ENCODE measurements around the gene XPO4.

DNA sequence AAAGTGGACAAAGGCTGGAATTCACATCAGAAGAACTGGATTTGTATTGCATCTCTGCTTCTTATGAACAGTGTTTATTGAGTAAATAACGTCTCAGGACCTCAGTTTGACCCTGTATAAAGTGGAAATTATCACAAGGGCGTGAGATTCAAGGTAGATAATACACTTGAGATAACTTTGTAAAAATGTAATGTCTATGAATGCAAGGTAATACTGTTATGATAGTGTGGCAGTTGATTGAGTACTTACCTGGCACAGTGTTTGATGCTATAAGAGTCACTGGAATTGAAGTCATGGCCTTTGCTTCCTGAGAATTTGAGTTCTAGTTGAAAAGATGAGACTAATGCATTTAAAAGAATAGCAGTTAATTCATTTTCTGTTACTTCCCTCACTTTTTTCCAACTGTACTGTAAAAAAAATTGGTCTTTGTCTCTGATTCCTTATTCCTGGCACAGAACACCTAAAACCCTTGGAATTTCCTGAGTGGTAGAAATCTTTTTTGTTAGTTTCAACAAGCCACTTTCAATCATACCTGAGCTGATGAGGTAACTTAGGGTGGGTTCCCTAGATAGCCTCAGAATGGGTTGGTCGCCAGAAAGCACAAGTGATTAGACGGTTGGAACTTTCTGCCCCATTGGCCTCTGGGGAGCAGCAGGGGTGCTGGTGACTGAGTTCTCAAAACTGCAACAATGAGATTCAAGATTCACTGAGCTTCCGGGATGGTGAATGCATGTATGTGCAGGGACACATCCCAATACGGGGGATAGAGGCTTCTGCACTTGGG lies 6.4 kb upstream of the XPO4 start:
- TF ChIP-seq, protein P1, sequence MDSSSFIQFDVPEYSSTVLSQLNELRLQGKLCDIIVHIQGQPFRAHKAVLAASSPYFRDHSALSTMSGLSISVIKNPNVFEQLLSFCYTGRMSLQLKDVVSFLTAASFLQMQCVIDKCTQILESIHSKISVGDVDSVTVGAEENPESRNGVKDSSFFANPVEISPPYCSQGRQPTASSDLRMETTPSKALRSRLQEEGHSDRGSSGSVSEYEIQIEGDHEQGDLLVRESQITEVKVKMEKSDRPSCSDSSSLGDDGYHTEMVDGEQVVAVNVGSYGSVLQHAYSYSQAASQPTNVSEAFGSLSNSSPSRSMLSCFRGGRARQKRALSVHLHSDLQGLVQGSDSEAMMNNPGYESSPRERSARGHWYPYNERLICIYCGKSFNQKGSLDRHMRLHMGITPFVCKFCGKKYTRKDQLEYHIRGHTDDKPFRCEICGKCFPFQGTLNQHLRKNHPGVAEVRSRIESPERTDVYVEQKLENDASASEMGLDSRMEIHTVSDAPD (CRISPR knock-in tag; IDR thresholded peaks at IDR 0.05), result no peak
- TF ChIP-seq, protein P2, sequence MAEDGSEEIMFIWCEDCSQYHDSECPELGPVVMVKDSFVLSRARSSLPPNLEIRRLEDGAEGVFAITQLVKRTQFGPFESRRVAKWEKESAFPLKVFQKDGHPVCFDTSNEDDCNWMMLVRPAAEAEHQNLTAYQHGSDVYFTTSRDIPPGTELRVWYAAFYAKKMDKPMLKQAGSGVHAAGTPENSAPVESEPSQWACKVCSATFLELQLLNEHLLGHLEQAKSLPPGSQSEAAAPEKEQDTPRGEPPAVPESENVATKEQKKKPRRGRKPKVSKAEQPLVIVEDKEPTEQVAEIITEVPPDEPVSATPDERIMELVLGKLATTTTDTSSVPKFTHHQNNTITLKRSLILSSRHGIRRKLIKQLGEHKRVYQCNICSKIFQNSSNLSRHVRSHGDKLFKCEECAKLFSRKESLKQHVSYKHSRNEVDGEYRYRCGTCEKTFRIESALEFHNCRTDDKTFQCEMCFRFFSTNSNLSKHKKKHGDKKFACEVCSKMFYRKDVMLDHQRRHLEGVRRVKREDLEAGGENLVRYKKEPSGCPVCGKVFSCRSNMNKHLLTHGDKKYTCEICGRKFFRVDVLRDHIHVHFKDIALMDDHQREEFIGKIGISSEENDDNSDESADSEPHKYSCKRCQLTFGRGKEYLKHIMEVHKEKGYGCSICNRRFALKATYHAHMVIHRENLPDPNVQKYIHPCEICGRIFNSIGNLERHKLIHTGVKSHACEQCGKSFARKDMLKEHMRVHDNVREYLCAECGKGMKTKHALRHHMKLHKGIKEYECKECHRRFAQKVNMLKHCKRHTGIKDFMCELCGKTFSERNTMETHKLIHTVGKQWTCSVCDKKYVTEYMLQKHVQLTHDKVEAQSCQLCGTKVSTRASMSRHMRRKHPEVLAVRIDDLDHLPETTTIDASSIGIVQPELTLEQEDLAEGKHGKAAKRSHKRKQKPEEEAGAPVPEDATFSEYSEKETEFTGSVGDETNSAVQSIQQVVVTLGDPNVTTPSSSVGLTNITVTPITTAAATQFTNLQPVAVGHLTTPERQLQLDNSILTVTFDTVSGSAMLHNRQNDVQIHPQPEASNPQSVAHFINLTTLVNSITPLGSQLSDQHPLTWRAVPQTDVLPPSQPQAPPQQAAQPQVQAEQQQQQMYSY (CRISPR knock-in tag; IDR thresholded peaks at IDR 0.05), result no peak
- TF ChIP-seq, protein P3, sequence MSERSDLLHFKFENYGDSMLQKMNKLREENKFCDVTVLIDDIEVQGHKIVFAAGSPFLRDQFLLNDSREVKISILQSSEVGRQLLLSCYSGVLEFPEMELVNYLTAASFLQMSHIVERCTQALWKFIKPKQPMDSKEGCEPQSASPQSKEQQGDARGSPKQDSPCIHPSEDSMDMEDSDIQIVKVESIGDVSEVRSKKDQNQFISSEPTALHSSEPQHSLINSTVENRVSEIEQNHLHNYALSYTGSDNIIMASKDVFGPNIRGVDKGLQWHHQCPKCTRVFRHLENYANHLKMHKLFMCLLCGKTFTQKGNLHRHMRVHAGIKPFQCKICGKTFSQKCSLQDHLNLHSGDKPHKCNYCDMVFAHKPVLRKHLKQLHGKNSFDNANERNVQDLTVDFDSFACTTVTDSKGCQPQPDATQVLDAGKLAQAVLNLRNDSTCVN (CRISPR knock-in tag; IDR thresholded peaks at IDR 0.05; ENCODE audit: borderline replicate concordance), result no peak
- TF ChIP-seq KDM2A (CRISPR knock-in tag; IDR thresholded peaks at IDR 0.05; ENCODE audit: borderline replicate concordance, low read depth) (no peak), ZFX (CRISPR knock-in tag; IDR thresholded peaks at IDR 0.05; ENCODE audit: low read depth) (no peak), HMG20B (CRISPR knock-in tag; conservative IDR thresholded peaks at IDR 0.05) (no peak), MEIS1 (CRISPR knock-in tag; IDR thresholded peaks at IDR 0.05; ENCODE audit: borderline replicate concordance) (no peak), ZNF232 (CRISPR knock-in tag; IDR thresholded peaks at IDR 0.05; ENCODE audit: borderline replicate concordance) (no peak), ZNF768 (CRISPR knock-in tag; IDR thresholded peaks at IDR 0.05) (no peak)
- TF ChIP-seq, protein P4, sequence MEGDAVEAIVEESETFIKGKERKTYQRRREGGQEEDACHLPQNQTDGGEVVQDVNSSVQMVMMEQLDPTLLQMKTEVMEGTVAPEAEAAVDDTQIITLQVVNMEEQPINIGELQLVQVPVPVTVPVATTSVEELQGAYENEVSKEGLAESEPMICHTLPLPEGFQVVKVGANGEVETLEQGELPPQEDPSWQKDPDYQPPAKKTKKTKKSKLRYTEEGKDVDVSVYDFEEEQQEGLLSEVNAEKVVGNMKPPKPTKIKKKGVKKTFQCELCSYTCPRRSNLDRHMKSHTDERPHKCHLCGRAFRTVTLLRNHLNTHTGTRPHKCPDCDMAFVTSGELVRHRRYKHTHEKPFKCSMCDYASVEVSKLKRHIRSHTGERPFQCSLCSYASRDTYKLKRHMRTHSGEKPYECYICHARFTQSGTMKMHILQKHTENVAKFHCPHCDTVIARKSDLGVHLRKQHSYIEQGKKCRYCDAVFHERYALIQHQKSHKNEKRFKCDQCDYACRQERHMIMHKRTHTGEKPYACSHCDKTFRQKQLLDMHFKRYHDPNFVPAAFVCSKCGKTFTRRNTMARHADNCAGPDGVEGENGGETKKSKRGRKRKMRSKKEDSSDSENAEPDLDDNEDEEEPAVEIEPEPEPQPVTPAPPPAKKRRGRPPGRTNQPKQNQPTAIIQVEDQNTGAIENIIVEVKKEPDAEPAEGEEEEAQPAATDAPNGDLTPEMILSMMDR (CRISPR knock-in tag; IDR thresholded peaks at IDR 0.05), result no peak
- TF ChIP-seq, protein P5, sequence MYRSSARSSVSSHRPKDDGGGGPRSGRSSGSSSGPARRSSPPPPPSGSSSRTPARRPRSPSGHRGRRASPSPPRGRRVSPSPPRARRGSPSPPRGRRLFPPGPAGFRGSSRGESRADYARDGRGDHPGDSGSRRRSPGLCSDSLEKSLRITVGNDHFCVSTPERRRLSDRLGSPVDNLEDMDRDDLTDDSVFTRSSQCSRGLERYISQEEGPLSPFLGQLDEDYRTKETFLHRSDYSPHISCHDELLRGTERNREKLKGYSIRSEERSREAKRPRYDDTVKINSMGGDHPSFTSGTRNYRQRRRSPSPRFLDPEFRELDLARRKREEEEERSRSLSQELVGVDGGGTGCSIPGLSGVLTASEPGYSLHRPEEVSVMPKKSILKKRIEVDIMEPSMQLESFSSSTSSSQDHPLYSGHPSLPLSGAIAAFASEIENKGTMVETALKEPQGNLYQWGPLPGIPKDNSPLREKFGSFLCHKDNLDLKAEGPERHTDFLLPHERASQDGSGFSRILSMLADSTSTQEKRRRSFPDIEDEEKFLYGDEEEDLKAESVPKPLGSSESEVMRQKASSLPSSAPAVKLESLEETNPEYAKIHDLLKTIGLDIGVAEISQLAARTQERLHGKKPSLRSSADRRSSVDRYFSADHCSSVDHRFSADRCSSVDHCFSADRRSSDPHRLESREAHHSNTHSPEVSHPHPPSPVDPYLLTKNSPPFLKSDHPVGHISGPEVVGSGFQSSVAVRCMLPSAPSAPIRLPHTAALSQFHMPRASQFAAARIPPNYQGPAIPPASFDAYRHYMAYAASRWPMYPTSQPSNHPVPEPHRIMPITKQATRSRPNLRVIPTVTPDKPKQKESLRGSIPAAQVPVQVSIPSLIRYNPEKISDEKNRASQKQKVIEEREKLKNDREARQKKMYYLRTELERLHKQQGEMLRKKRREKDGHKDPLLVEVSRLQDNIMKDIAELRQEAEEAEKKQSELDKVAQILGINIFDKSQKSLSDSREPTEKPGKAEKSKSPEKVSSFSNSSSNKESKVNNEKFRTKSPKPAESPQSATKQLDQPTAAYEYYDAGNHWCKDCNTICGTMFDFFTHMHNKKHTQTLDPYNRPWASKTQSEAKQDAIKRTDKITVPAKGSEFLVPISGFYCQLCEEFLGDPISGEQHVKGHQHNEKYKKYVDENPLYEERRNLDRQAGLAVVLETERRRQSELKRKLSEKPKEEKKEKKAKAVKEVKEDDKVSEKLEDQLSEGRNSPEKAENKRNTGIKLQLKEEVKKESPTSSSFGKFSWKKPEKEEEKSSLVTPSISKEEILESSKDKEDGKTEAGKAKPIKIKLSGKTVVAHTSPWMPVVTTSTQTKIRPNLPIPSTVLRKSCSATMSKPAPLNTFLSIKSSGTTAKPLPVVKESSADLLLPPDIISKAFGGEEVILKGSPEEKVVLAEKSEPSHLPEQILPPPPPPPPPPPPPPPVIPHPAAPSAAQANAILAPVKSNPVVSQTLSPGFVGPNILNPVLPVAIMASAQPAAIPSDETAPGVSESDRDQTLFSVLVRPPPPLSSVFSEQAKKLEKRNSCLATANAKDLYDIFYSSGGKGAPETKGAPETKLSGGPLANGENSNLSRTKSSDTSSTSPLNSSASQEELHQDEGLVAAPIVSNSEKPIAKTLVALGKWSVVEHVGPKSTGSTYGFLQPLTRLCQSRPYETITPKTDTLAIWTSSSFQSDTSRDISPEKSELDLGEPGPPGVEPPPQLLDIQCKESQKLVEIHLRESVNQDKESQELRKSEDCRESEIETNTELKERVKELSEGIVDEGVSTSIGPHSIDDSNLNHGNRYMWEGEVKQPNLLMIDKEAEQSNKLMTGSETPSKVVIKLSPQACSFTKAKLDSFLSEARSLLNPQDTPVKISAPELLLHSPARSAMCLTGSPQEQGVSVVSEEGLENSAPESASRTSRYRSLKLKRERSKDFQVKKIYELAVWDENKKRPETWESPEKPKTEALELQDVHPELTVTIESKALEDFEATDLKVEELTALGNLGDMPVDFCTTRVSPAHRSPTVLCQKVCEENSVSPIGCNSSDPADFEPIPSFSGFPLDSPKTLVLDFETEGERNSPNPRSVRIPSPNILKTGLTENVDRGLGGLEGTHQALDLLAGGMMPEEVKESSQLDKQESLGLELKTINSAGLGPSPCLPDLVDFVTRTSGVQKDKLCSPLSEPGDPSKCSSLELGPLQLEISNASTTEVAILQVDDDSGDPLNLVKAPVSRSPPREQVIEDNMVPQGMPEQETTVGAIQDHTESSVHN (CRISPR knock-in tag; IDR thresholded peaks at IDR 0.05), result no peak
- TF ChIP-seq, protein P6, sequence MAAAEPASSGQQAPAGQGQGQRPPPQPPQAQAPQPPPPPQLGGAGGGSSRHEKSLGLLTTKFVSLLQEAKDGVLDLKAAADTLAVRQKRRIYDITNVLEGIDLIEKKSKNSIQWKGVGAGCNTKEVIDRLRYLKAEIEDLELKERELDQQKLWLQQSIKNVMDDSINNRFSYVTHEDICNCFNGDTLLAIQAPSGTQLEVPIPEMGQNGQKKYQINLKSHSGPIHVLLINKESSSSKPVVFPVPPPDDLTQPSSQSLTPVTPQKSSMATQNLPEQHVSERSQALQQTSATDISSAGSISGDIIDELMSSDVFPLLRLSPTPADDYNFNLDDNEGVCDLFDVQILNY (CRISPR knock-in tag; conservative IDR thresholded peaks at IDR 0.05), result no peak

Data from HepG2 (cell line).